DMS 273 (cell line): ENCODE results near the gene XPNPEP2.

ENCODE experiments used
- DNase-seq: peaks from one replicate; lab custom pipeline; 2025; ENCODE audit not compliant: unreplicated experiment; lab: John Stamatoyannopoulos, UW

The XPNPEP2 gene

GRCh38 chrX:129793604-129794191, 54.9 kb downstream of the XPNPEP2 start:
- peak; percentile 19 for DNase-seq

GRCh38 chrX:129795584-129795983, 56.8 kb downstream of the XPNPEP2 start:
- DNase-seq: no peak

- DNase-seq: no peak
Observed at GRCh38 chrX:129797251-129797906, 58.6 kb downstream of the XPNPEP2 start.

- no peak for DNase-seq
Observed at GRCh38 chrX:129798456-129798855, 59.7 kb downstream of the XPNPEP2 start.

- no peak for DNase-seq
Observed at GRCh38 chrX:129798888-129799287, 60.1 kb downstream of the XPNPEP2 start.

GRCh38 chrX:129800186-129800585, 61.4 kb downstream of the XPNPEP2 start:
- DNase-seq: no peak

GRCh38 chrX:129802863-129803262, 64.1 kb downstream of the XPNPEP2 start:
- no peak for DNase-seq

GRCh38 chrX:129804806-129805205, 66.0 kb downstream of the XPNPEP2 start:
- DNase-seq: no peak

- DNase-seq: no peak
Observed at GRCh38 chrX:129808158-129808828, 69.5 kb downstream of the XPNPEP2 start.

GRCh38 chrX:129808829-129809796, 70.3 kb downstream of the XPNPEP2 start:
- no peak for DNase-seq

- DNase-seq: no peak
Observed at GRCh38 chrX:129813662-129814368, 75.0 kb downstream of the XPNPEP2 start.

- DNase-seq: no peak
Observed at GRCh38 chrX:129818123-129818522, 79.3 kb downstream of the XPNPEP2 start.
